ENCODE measurements around the gene NPEPL1. TPM values are rescaled to one million over a fixed set of nuclear protein-coding genes. Genes with fewer than 3 reads are reported as not detected.

Gene NPEPL1
- total RNA-seq, 1 donor from 2014 or later = 43.2 TPM

DNA sequence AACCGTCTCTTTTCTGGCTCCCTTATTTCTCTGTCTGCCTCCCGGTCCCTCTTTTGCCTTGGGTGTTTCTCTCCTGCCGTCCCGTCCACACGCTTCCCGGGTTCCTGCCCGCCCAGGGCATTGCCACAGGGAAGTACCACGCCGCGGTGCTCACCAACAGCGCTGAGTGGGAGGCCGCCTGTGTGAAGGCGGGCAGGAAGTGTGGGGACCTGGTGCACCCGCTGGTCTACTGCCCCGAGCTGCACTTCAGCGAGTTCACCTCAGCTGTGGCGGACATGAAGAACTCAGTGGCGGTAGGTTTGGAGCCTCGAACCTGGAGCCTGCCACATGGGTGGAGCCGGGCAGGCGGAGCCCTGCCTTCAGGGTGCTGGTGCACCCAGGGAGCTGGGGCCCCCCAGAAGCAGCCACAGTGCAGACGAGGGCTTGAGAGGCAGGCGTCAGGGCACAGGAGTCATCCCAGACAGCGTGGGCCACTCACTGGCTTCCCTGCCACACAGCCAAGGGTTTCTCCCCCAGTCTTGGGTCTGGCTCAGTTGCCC is 21.3 kb downstream of the NPEPL1 start:
- TF ChIP-seq, protein P1, sequence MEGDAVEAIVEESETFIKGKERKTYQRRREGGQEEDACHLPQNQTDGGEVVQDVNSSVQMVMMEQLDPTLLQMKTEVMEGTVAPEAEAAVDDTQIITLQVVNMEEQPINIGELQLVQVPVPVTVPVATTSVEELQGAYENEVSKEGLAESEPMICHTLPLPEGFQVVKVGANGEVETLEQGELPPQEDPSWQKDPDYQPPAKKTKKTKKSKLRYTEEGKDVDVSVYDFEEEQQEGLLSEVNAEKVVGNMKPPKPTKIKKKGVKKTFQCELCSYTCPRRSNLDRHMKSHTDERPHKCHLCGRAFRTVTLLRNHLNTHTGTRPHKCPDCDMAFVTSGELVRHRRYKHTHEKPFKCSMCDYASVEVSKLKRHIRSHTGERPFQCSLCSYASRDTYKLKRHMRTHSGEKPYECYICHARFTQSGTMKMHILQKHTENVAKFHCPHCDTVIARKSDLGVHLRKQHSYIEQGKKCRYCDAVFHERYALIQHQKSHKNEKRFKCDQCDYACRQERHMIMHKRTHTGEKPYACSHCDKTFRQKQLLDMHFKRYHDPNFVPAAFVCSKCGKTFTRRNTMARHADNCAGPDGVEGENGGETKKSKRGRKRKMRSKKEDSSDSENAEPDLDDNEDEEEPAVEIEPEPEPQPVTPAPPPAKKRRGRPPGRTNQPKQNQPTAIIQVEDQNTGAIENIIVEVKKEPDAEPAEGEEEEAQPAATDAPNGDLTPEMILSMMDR (IDR thresholded peaks at IDR 0.05; ENCODE audit: partially characterized antibody, unreplicated experiment) = no peak
- Mint-ChIP-seq H3K27me3 (ENCODE audit: unreplicated experiment) (peaks cover 3% of the 10 kb centered on the region), H3K36me3 (ENCODE audit: unreplicated experiment) (no peaks in the 10 kb centered on the region), H3K4me3 (ENCODE audit: unreplicated experiment) (no peak overlapping the region), H3K4me1 (ENCODE audit: low read depth, unreplicated experiment) (peaks cover 13% of the 10 kb centered on the region), H3K9me3 (ENCODE audit: unreplicated experiment) (peaks cover 3% of the 10 kb centered on the region), H3K27ac (ENCODE audit: unreplicated experiment) (no peak overlapping the region)
- DNase-seq = no peak

DNA sequence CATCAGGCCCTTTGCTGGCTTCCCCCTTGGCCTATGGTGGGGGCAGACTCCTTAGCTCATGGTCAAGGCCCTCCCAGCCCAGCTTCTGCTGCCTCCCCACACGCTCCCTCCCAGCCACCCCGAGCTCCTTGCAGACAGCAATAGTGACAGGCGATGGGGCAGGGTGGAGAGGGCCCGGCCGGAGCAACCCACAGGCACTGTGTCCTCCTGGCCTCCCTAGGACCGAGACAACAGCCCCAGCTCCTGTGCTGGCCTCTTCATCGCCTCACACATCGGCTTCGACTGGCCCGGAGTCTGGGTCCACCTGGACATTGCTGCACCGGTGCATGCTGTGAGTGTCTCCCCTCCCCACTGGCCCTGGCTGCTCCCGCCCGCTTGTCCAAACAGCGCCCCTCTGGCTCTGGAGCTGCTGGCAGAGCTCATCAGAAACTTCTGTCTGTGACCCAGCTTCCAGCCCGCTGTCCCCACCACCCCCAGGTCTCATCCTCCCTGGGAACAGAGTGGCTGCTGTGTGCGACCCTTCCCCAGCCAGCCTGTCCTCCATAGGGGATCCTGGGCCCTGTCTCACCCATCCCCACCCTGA is 21.8 kb downstream of the NPEPL1 start:
- Mint-ChIP-seq H3K27me3 (ENCODE audit: unreplicated experiment) (peaks cover 6% of the 10 kb centered on the region), H3K9me3 (ENCODE audit: unreplicated experiment) (peaks cover 3% of the 10 kb centered on the region), H3K4me1 (ENCODE audit: low read depth, unreplicated experiment) (peaks cover 13% of the 10 kb centered on the region), H3K27ac (ENCODE audit: unreplicated experiment) (no peak overlapping the region), H3K4me3 (ENCODE audit: unreplicated experiment) (no peak overlapping the region), H3K36me3 (ENCODE audit: unreplicated experiment) (no peaks in the 10 kb centered on the region)
- TF ChIP-seq, protein P1 (IDR thresholded peaks at IDR 0.05; ENCODE audit: partially characterized antibody, unreplicated experiment) = no peak
- no peak for DNase-seq

DNA sequence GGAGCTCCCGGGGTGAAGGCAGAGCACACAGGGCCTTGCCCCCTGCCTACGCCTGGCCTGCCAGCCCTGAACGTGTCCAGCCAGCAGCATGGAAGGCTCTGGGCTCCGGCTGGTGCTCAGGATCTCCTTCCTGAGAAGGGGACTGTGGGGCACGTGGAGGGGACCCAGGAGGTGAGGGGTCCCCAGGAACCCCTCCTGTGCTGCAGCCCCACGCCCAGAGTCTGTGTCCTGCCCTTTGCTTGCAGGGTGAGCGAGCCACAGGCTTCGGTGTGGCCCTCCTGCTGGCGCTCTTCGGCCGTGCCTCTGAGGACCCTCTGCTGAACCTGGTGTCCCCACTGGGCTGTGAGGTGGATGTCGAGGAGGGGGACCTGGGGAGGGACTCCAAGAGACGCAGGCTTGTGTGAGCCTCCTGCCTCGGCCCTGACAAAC is 22.3 kb downstream of the NPEPL1 start:
- no peak for DNase-seq
- H3K4me3 Mint-ChIP-seq (ENCODE audit: unreplicated experiment) = no peak overlapping the region
- H3K9me3 Mint-ChIP-seq (ENCODE audit: unreplicated experiment) = peaks cover 3% of the 10 kb centered on the region
- H3K27ac Mint-ChIP-seq (ENCODE audit: unreplicated experiment) = no peak overlapping the region
- no peaks in the 10 kb centered on the region for H3K36me3 Mint-ChIP-seq (ENCODE audit: unreplicated experiment)
- H3K27me3 Mint-ChIP-seq (ENCODE audit: unreplicated experiment) = peaks cover 6% of the 10 kb centered on the region
- H3K4me1 Mint-ChIP-seq (ENCODE audit: low read depth, unreplicated experiment) = peaks cover 16% of the 10 kb centered on the region
- TF ChIP-seq, protein P1 (IDR thresholded peaks at IDR 0.05; ENCODE audit: partially characterized antibody, unreplicated experiment) = no peak

DNA sequence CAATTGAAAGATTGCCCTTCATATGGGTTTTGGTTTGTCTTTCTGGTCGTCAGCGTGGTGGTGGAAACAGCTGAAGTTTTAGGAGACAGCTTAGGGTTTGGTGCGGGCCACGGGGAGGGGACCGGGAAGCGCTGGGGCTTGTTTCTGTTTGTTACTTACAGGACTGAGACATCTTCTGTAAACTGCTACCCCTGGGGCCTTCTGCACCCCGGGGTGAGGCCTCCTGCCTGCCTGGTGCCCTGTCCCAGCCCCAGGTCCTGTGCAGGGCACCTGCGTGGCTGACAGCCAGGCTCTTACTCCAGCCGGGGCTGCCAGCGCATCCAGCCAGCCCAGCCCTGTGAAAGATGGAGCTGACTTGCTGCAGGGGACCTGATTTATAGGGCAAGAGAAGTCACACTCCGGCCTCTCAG is 22.8 kb downstream of the NPEPL1 start:
- H3K4me1 Mint-ChIP-seq (ENCODE audit: low read depth, unreplicated experiment) = peaks cover 16% of the 10 kb centered on the region
- no peak overlapping the region for H3K27ac Mint-ChIP-seq (ENCODE audit: unreplicated experiment)
- H3K9me3 Mint-ChIP-seq (ENCODE audit: unreplicated experiment) = peaks cover 3% of the 10 kb centered on the region
- DNase-seq = no peak
- no peaks in the 10 kb centered on the region for H3K36me3 Mint-ChIP-seq (ENCODE audit: unreplicated experiment)
- H3K4me3 Mint-ChIP-seq (ENCODE audit: unreplicated experiment) = no peak overlapping the region
- H3K27me3 Mint-ChIP-seq (ENCODE audit: unreplicated experiment) = peaks cover 6% of the 10 kb centered on the region
- TF ChIP-seq, protein P1 (IDR thresholded peaks at IDR 0.05; ENCODE audit: partially characterized antibody, unreplicated experiment) = no peak

DNA sequence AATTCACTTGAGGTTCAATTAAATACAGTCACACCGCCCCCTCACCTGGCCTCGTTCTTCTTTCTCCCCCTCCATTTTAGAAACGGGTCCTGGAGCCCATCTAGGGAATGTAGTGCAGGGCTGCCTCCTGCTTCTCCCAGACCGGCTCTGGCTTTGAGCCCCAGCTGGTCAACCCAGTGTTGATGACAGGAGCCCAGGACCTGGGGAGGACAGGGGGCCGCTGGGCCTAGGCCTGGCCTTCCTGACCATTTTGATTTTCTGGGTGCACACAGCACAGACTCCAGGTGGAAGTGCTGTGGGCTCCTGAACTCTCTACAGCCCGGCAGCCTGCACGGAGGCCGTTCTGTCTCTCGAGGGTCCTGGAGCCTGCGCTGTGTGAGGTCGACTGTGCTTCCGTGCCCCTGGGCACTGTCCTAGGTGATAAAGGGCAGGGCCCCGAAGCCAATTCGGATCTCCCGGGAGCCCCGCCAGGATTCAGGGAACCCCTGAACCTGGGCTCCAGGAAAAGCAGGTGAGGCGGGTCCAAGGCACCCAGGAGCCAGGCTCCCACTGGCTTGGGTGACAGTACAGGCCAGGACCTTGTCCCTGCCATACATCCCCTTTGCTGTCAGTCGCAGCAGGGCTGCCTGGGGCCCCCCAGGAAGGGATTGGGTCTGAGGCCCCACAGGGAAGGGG is 23.3 kb downstream of the NPEPL1 start:
- Mint-ChIP-seq H3K9me3 (ENCODE audit: unreplicated experiment) (peaks cover 3% of the 10 kb centered on the region), H3K27ac (ENCODE audit: unreplicated experiment) (no peak overlapping the region), H3K36me3 (ENCODE audit: unreplicated experiment) (no peaks in the 10 kb centered on the region), H3K27me3 (ENCODE audit: unreplicated experiment) (peaks cover 6% of the 10 kb centered on the region), H3K4me3 (ENCODE audit: unreplicated experiment) (no peak overlapping the region), H3K4me1 (ENCODE audit: low read depth, unreplicated experiment) (peaks cover 16% of the 10 kb centered on the region)
- no peak for DNase-seq
- TF ChIP-seq, protein P1 (IDR thresholded peaks at IDR 0.05; ENCODE audit: partially characterized antibody, unreplicated experiment) = no peak
